GM18867 (cell line): ENCODE data around the gene COL19A1.
A peak's percentile ranks its signal among the peaks of the same experiment; 100 is the strongest.
"Not testable (repeated sequence)": the region's sequence is repeated elsewhere in the genome, so short reads cannot be mapped to it uniquely, and the experiment has no call there.

Source experiments
- ATAC-seq: cut with Tn5 transposase; IDR thresholded peaks from one replicate; pipeline ENCODE4 v1.9.1; 2021; ENCODE audit warnings: mild to moderate bottlenecking, moderate library complexity; ENCODE audit not compliant: unreplicated experiment

Gene COL19A1

DNA sequence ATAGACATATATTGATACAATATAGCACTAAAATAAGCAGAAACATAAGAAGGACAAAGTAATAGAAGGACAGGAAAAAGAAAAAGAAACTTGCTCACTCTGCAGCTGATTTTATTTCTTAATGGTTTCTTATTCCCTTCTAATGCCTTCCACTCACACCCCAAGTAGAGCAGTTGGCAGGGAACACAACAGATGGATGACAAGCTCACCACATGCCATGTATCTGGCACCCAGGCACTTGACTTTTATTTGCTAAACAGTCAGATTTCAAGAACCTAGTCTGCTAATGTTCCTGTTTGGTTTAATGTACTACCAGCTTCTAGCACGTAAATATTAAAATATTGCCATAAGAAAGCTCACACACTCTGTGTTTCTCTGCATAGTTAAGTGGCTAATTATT is 87.1 kb downstream of the COL19A1 start:
- ATAC-seq, result no peak

DNA sequence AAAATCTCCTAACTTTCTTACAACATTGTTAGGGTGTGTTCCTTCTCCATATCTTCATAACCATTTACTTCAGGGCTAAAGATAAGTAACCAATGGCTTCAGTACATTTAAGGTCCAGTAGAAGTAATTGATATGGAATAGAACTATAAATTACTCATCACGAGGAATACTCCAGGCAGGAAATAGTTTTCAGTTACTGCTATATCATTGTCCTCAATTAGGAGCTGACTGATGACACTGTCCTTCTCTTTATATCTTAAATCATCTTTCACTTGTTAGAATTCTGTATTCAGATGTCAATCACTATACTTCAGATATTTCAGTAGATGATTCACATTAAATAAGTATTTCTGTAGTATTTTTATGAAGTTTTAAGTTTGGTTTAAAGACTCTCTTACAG is 88.4 kb downstream of the COL19A1 start:
- no peak for ATAC-seq

DNA sequence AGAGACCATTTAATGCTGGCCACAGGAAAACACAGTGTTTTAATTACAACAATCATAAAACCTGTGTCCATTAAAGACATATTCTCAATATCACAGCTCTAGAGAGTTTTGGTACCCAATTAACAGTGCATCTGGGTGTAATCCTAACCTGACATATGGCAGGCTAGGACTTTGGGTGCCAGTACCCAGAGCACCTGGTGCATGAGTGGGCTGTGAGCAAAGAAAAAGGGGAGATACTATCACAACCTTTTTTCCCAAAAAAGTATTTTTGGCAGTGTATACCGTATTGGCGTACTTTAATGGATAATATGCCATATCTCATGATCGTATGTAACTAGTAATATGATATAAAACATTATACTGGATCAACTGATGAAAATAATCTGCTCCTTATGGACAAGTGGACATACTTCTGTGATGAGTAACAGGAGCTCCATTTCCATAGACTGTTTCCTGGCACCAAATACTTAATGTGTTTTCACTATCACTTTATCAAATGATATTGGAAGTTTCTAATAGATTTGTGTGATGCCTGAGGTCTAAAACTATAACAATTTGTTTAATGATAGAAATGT is 91.7 kb downstream of the COL19A1 start:
- no peak for ATAC-seq

DNA sequence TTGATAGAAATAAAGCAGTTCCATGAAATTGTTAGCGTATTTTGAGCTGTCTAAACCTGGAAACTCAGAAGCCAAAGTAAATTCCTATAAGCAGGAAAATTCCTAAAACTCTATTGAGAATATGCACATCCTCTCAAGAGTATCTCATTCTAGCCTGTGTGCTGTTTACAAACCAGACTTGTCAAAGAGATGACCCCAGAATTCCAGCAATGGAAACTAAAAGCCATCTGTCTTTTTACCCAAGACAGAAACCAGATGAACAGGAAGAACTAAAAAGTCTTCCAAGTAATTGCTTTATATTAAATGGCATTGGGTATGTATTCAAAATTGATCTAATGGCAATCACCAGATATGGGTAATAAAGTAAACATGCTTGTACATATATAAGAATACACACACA is 92.6 kb downstream of the COL19A1 start:
- ATAC-seq, result no peak

DNA sequence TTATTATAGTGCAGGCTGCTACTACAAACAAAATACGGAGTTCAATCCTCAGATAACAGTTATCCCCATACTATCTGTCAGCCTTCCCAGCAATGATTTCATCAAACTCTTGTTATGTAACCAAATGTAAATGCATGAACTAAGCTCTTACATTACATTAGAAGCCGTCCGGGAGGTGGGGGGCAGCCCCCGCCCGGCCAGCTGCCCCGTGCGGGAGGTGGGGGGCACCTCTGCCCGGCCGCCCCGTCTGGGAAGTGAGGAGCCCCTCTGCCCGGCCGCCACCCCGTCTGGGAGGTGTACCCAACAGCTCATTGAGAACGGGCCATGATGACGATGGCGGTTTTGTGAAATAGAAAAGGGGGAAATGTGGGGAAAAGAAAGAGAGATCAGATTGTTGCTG is 99.6 kb downstream of the COL19A1 start:
- ATAC-seq, result not testable (repeated sequence)

DNA sequence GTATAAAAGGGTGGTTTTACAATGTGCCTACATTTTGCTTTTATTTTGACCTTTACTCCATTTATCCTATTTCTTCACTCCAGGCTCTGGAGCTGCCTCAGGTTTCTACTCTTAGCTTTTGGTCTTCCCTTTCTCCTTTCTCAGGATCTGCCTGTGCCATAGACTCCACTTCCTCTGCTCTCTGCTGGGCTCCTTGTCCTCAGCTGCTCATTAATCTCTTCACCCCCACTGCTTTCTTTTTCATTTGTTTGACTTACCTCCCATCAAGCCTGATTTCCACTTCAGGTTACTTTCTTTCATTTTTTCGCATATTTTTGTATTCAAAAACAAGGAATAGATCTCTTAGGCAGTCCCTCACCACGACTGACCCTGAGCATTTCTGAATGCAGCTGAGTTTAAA is 106.8 kb downstream of the COL19A1 start:
- ATAC-seq, result no peak

DNA sequence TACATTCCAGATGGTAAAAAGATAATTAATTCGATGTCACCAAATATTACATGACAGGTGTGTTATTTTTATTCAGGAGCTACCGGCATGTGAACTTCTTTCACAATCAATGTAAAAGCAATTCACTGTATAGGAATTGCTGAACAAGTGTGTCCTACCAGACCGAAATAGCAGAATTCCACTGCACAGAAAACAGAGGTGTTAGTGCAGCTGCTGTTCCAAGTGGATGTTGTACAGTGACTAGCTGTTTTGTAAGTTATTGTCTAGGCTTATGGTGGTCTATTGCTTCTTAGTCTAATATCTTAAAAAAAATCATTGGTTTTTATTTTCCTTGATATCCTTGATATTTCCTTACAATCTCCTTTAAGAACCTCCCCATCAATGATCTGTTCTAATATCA is 107.4 kb downstream of the COL19A1 start:
- ATAC-seq, result no peak

DNA sequence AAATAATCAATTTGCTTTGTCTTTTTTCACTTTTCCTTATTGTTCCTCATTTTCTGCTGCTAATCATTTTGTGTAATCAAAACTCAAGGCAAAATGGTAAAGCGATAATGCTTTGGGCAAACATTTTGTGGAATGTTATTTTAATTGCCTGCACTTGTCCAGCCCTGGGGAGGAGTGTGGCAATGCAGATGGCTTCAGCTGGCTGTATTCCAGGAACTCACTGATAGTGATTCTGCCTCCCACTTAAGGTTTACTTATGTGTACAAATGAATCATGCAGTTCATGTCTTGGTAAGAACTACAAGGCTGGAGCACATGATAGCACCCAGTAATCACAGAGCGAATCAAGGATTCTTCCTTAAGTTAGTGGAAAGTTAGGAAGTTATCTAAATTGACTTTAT is 107.8 kb downstream of the COL19A1 start:
- ATAC-seq, result no peak

DNA sequence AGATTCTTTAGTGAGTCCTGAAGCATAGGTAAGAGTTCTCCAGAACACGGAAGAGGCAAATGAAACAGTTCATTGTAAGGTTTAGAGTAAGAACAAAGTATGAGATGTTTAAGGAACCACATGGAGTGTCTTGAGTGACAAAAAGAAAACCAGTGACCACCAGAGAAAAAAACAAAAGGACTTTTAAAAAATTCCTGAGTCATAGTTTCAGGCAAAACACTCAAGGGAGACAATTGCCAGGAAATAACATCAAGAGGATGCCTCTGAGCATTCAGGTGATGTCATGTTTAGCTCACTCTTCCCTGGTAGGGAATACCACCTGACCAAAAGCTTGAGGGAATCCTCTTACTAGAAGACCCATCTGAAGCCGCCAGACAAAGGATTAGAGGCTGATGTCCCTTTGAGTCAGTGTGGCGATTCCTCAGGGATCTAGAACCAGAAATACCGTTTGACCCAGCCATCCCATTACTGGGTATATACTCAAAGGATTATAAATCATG is 110.3 kb downstream of the COL19A1 start:
- ATAC-seq, result no peak

DNA sequence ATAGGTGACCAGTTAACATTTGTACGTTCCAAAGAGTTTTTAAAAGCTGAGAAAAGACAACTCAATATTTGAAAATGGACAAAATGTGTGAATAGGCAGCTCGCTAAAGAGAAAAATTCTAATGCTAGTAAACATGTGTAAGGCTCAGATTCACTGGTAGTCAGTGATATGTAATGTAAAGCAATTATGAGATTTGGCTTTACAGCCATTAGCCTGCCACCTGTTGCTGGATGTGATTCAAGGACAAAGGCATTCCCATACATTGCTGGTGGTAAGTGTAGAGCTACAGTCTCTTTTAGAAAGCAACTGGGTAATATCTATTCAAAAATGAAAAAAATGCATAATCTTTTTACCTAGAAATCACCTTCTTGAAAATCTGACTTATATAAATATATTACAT is 114.3 kb downstream of the COL19A1 start:
- no peak for ATAC-seq

DNA sequence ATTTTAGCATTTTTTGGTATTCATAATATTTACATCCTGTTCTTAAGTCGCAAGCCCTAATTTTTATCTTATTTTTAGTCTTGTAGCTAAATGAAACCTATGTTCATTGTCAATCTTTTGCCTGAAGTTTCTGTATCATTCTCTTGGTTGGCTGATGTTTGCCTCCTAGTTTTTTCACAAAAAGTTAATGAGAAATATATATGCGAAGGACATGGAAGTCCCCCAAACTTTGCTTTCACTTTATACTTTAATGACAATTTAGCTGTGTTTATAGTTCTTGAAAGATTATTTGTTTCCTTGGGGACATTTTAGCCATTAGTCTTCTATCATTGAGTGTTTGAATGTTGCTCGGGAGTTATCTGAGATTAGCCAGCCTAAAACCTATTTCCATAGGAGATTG is 118.2 kb downstream of the COL19A1 start:
- no peak for ATAC-seq

DNA sequence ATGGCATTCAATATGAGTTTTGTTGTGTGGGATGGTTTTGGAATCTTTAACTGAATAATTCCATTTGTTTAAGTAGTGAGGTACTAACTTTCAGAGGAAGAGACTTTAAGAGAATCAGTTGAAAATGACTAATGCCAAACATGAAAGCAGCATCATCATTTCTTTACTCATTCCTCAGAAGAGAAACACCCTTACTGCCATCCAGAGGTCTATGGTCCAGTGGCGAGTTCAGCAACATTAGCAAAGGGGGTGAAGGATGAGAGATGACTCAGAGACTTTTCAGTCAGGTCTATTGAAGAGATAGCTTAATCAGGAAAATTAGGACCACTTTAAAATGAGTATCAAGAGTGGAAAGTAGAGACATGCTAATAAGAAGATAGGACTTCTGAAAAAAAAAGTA is 118.8 kb downstream of the COL19A1 start:
- peak; percentile 42 for ATAC-seq

DNA sequence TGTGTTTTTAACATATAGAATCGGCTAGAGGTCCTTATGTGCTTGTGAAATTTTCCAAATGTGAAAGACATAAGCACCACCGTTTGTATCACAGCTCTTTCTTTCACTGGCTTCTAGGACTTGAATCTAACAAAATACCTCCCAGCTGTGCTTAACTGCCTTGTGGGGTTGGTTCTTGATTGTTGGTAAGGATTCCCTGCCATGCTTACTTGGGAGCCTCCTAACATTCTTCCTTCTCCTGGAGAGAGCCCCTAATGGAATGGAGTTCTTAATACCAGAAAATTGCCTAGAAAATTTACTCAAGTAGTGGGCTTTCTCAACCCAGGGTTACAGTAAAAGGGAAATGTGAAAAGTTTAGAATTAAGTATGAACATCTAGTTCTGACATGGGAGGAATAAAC is 121.2 kb downstream of the COL19A1 start:
- ATAC-seq, result no peak

DNA sequence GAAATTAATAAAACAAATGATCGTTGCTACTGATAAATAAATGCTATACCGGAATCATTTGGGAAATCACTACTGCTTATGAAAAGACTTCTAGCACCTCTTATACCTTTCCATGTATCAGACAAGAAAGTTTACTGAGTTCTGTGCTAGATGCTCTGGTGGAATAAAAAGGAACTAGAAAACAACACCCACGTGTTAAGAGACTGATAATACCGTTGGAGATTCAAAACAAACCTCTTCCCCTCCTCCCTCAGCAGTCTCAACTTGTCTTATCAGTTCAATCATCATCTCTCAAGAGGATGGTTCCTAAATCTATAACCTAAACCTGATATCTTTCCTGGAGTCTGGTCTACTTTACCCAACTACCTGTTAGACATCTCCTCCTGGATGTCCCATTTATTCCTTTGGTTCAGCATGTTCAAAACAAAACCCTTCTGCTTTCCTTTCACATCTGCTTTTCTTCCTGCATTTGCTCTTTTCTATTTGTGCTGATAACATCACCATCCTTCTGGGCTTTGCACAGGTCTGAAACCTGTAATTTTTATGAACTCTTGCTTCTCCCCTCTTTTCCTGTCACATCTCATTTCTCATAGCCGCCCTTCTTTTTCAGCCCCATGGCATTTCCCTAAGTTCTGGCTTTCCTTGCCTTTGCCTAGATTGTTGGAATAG is 122.2 kb downstream of the COL19A1 start:
- peak; percentile 56 for ATAC-seq

DNA sequence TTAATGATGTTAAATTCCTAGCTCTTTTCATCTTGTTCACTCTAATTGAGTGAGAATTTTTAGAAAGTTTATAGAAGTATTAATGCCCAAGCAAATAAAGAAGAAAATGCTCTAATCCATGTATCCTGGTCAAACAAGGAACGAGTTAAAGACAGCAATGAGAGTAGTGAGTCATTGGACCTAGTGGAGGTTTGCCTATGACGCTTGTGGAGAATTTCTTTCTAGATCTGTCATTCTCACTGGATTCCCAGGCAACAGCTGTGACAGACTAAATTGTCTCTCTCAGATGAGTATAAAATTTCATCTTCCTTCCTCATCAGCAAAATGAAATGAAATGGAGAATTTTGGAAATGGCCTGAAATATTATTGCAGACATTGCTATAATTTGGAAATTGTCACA is 127.9 kb downstream of the COL19A1 start:
- no peak for ATAC-seq

DNA sequence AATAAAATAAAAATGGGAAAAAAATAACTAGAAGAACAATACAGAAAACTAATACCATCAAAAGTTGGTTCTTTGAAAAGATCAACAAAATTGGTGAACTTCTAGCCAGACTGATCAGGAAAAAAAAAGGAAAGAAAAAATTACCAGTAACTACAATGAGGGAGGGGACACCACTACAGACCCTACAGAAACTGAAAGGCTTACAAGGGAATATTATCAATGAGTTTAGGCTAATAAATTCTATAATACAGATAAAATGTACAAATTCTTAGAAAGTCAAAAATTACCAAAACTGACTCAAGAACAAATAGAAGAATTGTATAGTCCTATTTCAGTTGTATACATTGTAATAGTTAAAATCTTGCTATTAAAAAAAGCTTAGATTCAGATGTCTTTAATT is 141.8 kb downstream of the COL19A1 start:
- ATAC-seq, result no peak

DNA sequence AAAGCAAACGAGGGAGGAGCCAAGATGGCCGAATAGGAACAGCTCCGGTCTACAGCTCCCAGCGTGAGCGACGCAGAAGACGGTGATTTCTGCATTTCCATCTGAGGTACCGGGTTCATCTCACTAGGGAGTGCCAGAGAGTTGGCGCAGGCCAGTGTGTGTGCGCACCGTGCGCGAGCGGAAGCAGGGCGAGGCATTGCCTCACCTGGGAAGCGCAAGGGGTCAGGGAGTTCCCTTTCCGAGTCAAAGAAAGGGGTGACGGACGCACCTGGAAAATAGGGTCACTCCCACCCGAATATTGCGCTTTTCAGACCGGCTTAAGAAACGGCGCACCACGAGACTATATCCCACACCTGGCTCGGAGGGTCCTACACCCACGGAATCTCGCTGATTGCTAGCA is 144.0 kb downstream of the COL19A1 start:
- ATAC-seq, result not testable (repeated sequence)

DNA sequence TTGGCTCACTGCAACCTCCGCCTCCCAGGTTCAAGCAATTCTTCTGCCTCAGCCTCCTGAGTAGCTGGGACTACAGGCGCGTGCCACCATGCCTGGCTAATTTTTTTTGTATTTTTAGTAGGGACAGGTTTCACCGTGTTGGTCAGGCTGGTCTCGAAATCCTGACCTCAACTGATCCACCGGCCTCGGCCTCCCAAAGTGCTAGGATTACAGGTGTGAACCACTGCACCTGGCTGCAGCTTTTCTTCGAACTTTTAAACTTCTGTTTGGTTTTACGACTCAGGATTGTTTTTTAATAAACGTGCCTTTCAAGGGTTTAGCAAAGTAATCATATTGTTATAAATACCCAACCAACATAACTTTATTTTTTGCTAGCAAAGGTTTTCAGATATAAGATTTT is 156.8 kb downstream of the COL19A1 start:
- not testable (repeated sequence) for ATAC-seq

DNA sequence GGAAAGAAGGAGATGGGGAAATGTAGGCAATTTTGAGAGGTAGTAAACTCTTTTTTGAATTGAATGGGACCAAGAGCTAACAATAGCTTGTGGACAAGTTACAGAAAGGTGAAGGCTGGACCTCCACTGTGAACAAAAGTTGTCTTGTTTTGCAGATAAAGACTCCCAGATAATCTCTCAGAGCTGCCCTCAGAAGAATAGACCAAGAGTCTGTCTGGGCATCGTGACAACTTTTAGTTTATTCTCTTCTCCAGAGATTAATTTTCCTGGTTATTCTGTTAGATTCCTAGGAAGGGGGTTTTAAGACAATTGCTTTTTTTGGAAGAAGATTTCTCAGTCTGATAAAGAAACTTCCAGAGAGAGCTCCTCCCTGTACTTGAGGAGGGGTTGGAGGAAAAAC is 161.9 kb downstream of the COL19A1 start:
- no peak for ATAC-seq

DNA sequence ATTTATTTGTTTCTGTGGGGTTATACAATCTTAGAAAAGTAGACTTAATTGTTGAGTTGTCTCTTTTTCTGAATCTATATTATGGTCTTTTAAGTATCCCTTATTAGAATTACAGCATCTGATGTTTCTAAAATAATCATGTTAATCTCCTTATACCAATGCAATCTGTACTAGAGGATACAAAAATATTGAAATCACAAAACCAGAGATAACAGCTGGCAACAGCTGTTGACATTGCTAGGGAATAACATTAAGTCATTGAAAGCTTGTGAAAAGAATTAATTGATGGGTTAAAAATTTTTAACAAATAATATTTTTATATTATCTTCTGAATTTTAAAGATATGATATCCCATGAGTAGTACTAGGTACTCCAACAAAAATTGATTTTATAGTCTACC is 162.6 kb downstream of the COL19A1 start:
- ATAC-seq, result no peak

DNA sequence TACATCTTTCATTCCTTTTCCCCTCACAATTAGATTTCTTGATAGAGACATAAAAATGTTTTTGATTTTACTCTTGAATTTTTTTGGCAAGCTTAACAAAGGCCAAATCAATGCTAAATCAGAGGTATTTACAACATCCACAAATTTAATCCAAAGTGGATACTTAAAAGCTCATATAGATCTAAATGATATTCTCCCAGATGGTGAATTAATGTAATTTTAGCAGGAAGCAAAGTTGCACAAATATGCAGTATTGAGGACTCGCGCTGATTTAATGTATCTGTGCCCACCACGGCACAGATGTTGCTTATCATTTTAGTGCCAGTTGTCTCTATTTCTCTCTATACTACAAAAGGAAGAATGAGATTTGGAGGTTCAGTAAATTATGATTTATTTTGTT is 167.4 kb downstream of the COL19A1 start:
- no peak for ATAC-seq

DNA sequence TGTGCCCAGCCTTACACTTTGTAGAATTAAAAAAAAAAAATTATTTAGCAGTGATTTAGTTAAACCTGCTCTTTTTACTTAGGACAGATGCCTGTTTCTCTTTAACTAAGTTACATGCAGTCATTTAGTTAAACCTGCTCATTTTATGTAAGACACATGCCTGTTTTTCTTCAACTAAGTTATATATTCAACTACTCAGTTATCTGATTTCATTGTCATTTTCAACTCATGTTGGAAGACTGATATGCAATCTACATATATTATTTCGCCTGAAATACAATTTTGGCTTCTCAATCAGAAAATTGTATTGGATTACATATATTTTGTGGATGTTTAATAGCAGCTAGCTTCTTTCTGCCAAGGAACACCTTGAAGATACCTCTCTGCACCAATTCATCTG is 171.1 kb downstream of the COL19A1 start:
- ATAC-seq, result no peak

DNA sequence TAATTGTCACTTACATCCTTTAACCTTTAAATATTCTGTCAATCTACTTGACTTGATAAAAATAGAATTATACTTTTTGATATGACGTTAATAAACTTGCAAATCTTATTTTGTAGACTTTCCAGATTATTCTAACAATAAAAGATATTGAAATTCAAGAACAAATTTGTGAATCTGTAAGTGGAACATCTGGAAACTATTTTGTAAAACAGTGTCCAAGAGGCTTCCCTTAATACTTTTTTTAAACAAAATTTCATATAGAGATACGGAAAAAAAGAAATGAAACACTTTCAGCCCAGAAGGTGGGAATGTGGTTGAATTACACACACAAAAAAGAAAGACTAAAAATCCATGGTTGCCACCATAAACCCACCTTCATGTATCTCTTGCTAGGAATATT is 174.4 kb downstream of the COL19A1 start:
- no peak for ATAC-seq
